SKM-1 treated with dmso at 0.1 percent for 144 hours (cell line): ENCODE measurements around the gene LDLRAP1.

Experiments used
- DNase-seq: peaks from one replicate; lab custom pipeline; 2025; ENCODE audit not compliant: unreplicated experiment; lab: John Stamatoyannopoulos, UW

Gene LDLRAP1

DNA sequence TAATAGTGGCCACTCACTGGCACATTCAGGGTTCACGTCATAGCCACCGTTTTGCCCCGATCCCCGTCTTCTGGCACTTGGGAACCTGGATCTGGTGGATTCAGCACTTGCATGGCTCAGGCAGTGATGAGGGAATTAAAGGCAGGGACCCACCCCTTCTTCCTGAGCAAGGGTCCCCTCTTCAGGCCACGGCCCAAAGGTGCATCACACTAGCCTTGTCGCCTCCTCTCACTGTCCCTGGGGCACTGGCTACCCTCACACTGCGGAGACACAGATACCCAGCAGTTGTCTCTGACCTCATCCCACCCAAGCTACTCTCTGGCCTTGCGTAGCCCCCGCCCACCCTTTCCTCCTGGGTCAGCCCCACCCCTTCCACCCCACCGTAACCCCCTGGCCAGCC is 19.9 kb upstream of the LDLRAP1 start:
- no peak for DNase-seq

- no peak for DNase-seq
These were observed 18.6 kb upstream of the LDLRAP1 start for GRCh38 chr1:25524568-25525360.

- DNase-seq = no peak
These were observed 18.1 kb upstream of the LDLRAP1 start for GRCh38 chr1:25525361-25525688.

GRCh38 chr1:25526753-25527152 is 16.7 kb upstream of the LDLRAP1 start:
- no peak for DNase-seq

GRCh38 chr1:25527226-25527846 is 16.1 kb upstream of the LDLRAP1 start:
- DNase-seq = no peak

- no peak for DNase-seq
These were observed 15.3 kb upstream of the LDLRAP1 start for GRCh38 chr1:25527946-25528595.

- no peak for DNase-seq
These were observed 14.4 kb upstream of the LDLRAP1 start for GRCh38 chr1:25528881-25529517.

- no peak for DNase-seq
These were observed 13.8 kb upstream of the LDLRAP1 start for GRCh38 chr1:25529518-25530185.

DNA sequence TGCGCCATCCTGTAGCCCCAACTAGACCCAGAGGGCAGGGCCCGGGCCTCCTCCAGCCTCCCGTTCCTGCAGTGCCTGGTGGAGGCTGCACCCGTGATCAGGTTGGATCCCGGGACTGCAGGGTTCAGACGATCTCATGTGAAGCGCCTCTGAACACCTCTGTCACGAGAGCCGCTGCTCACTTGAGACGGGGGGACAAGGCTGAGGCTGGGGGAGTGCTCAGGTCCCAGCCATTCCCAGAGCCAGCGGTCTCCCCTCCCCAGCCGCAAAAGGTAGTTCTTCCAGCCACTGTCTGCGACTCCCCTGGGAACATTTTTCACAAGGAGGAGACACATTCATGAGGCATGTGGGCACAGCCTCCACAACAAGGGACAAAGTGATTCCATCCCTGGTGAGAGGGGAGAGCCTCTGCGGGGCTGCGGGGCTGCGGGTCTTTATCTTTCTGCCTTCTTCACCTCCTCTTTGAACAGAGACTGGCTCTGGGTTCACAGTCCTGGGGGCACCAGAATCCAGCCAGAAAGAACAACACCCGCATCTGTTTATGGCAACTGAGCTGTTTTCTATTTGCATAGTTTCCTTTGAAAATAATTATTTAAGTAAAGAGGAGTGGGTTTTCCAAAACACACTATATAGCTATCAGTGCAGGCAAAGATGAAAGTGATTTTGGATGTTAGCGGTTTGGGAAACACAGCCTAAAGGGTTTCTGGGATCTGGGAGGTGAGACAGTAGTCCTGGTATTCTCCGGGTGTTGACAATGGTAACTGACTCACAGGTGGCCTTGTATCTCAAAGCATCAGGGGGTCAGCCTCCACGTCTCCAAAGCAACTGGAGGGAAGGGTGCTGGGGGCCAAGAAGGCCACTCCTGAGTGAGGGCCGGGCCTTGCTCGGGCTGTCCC is 13.0 kb upstream of the LDLRAP1 start:
- DNase-seq = no peak

DNA sequence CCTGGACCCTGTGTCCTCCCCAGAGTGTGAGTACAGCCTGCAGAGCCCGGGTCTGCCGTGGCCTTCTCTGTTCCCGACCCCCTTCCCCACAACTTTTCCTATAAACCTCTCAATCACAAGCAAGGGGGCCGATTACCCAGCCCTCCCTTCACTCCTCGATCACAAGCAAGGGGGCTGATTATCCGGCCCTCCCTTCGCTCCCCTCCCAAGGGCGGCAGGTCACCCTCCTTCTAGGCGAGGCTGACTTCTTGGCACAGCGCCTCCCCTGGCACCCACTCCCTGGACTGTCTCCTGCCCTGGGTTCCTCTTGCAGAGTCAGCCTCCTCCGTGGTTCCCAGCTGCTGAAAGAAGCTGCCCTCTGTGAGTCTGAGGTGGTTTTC is 12.3 kb upstream of the LDLRAP1 start:
- no peak for DNase-seq

DNA sequence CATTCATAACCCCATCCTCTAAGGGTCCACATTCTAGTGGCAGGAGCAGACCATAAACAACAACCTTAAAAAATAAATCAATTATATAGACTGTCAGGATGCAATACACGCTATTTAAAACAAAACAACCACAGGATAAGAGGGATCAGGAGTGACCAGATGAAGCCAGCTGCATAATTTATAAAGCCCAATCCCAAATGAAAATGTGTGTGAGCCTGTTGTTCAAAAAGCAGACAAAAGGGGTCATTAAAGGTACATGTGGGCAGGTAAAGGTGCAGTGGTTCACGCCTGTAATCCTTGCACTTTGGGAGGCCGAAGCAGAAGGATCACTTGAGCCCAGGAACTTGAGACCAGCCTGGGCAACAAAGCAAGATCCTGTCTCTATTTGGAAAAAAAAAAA is 10.4 kb upstream of the LDLRAP1 start:
- DNase-seq = no peak

- no peak for DNase-seq
These were observed 9.5 kb upstream of the LDLRAP1 start for GRCh38 chr1:25533775-25534409.

- DNase-seq = no peak
These were observed 9.0 kb upstream of the LDLRAP1 start for GRCh38 chr1:25534410-25534788.

- DNase-seq = no peak
These were observed 7.3 kb upstream of the LDLRAP1 start for GRCh38 chr1:25536124-25536523.

DNA sequence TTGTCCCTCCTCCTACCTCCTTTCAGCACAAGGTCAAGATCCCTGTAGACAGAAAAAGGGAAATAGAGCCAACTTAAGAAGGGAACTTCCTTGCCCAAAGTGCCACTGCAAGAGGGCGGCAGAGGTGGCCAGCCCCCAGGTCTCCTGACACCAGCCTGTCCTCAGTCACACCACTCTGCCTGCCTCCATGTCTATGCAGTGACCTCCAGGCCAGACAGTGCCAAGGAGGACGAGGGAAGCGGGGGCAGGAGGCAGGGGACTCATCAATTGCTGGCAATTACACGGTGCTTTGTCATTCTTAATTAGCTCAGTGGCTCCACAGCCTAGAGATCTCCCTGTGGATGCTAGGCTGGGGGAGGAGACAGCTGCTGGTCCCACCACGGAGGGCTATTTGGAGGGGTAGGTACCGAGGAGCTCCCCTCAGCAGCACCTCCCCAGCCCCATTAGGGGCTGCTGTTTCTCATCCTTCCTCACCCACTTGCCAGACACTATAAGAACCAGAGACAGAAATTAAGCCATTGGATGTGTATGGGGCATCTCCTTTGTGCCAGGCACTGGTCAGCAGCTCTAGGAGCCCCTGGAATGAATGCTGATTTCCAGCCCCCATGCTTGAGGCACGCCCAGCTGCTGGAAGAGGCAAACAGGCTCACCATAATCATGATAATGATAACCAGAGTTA is 6.1 kb upstream of the LDLRAP1 start:
- peak; percentile 16 for DNase-seq

- DNase-seq = no peak
These were observed 5.1 kb upstream of the LDLRAP1 start for GRCh38 chr1:25538191-25538767.

- DNase-seq = no peak
These were observed 2.6 kb upstream of the LDLRAP1 start for GRCh38 chr1:25540750-25541342.

GRCh38 chr1:25541425-25541824 is 2.0 kb upstream of the LDLRAP1 start:
- DNase-seq = no peak
